ENCODE data around the gene CDH15.

DNA sequence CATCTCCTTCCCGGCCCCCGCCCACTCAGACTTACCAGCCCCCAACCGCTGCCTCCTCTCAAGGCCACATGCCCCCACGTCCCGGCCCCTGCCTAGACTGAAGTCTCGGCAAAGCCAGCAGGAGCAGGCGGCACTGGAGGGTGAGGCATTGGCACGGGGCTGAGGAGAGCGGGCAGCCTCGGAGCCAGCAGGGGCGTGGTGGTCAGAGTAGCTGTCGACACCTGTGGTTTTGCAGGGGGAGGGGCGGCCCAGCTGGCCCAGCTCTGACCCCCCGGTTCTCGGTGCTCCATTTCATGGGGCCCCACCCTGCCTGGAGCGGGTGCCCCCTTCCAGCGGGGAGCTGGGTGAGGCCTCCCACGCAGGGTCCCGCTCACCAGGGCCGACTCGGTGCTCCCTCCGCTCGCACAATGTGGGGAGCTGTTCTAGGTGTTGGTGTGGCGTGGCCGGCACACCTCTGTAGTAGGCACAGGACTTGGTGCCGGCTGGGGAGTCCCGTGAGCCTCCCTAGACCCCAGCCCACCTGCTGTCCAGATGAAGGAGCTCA is 4.7 kb downstream of the CDH15 start:
- TF ChIP-seq, protein P1, sequence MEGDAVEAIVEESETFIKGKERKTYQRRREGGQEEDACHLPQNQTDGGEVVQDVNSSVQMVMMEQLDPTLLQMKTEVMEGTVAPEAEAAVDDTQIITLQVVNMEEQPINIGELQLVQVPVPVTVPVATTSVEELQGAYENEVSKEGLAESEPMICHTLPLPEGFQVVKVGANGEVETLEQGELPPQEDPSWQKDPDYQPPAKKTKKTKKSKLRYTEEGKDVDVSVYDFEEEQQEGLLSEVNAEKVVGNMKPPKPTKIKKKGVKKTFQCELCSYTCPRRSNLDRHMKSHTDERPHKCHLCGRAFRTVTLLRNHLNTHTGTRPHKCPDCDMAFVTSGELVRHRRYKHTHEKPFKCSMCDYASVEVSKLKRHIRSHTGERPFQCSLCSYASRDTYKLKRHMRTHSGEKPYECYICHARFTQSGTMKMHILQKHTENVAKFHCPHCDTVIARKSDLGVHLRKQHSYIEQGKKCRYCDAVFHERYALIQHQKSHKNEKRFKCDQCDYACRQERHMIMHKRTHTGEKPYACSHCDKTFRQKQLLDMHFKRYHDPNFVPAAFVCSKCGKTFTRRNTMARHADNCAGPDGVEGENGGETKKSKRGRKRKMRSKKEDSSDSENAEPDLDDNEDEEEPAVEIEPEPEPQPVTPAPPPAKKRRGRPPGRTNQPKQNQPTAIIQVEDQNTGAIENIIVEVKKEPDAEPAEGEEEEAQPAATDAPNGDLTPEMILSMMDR (IDR thresholded peaks at IDR 0.05), result no peak
- no peak for TF ChIP-seq POLR2A (IDR thresholded peaks at IDR 0.05)
